ENCODE results near the gene LRP2. TPM values are rescaled to one million over a fixed set of nuclear protein-coding genes. Genes with fewer than 3 reads are reported as not detected.
"Not testable (repeated sequence)": the region's sequence is repeated elsewhere in the genome, so short reads cannot be mapped to it uniquely, and the experiment has no call there.

Gene LRP2
- not detected for polyA plus RNA-seq (2013, experiment 1 of 2)
- 0.05 TPM for polyA plus RNA-seq (2013, experiment 2 of 2)

DNA sequence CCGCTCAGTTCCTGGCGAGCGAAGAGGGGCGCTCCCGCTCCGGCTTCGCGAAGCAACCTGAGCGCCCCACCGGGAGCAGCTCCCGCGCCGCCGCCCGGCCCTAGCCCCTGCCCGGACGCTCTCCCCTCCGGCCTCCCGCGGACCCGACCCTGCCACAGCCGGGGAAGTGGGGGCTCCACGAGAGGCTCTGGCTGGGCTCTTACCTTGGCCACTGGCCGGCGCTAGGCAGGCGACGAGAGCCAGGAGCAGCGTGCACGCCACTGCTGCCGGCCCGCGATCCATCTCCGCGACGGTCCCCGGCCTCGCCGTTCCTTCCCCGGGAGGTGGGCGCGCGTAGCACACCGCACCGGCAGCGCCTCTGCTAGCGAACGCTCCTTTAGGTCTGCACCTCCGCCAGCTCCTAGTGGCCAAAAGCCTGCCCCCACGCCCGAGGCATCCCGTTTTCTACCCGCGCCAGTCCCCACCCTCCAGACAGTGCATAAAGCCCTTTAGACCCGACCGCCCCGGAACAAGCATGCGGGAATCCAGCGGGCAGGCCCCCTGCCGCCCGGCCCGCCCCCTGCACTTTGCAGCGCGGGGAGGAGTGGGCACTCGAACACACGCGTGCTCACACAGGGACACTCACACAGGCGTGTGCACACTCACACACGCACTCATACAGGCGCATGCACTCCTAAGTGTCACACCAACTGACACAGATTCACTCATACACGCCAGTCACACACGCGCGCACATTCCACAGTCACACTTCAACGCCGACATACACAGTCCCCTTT, at the start of gene LRP2:
Gene LRP2, minus strand, starts transcription at position 417 of the 776 bp plus-strand sequence. Its CDS starts 135 bp downstream, at position 282.
- Histone ChIP-seq H3K4me1 (ENCODE audit: control insufficient read depth, insufficient read depth, low read depth, low read length) (peaks cover 29% of the 10 kb centered on the region), H3K9ac (ENCODE audit: low read length) (no peak within 1 kb of the TSS), H3K36me3 (ENCODE audit: control insufficient read depth in 1 of 2, insufficient read depth in 2 of 2, low read depth in 1 of 2, low read length in 2 of 2) (no peaks in the 10 kb centered on the region), H3K27ac (ENCODE audit: low read length, poor library complexity, severe bottlenecking) (no peak within 1 kb of the TSS), H3K18ac (ENCODE audit: low read depth in 1 of 2, low read length in 2 of 2) (no peak within 1 kb of the TSS), H3K9me3 (ENCODE audit: control insufficient read depth, low read length) (no peaks in the 10 kb centered on the region), H2BK12ac (ENCODE audit: low read length in 2 of 2) (no peak within 1 kb of the TSS), H2BK120ac (ENCODE audit: low read depth, low read length) (no peak within 1 kb of the TSS), H3K14ac (ENCODE audit: low read length in 2 of 2) (no peak within 1 kb of the TSS), H4K91ac (ENCODE audit: low read length) (no peak within 1 kb of the TSS), H3K23ac (ENCODE audit: low read length in 2 of 2) (peak within 1 kb of the TSS in 1 of 2 experiments; percentile 48), H3K27me3 (ENCODE audit: control insufficient read depth in 1 of 2, insufficient read depth in 1 of 2, low read length in 2 of 2) (peaks cover 40 to 74% of the 10 kb centered on the region in 2 experiments), H2AK5ac (ENCODE audit: low read length, severe bottlenecking) (no peak within 1 kb of the TSS), H3K4me3 (ENCODE audit: insufficient read depth in 1 of 2, low read depth in 1 of 2, low read length in 2 of 2) (peak within 1 kb of the TSS; percentile 56 to 73), H3K79me1 (replicated peaks; ENCODE audit: low read length, poor library complexity, severe bottlenecking) (no peaks in the 10 kb centered on the region), H4K8ac (ENCODE audit: low read length) (no peak within 1 kb of the TSS), H2AFZ (ENCODE audit: low read depth, low read length) (no peak within 1 kb of the TSS), H3K4ac (ENCODE audit: low read depth in 1 of 2, low read length in 2 of 2) (no peak within 1 kb of the TSS), H2BK5ac (ENCODE audit: low read depth, low read length, poor library complexity, severe bottlenecking) (no peak within 1 kb of the TSS), H3K4me2 (ENCODE audit: low read length, poor library complexity, severe bottlenecking) (peak within 1 kb of the TSS; percentile 84), H2BK15ac (ENCODE audit: low read depth, poor library complexity, severe bottlenecking) (peak within 1 kb of the TSS; percentile 49)
- DNase-seq = peak; percentile 15
- WGBS = 2% methylated on average over 71 of the region's 75 CpGs

DNA sequence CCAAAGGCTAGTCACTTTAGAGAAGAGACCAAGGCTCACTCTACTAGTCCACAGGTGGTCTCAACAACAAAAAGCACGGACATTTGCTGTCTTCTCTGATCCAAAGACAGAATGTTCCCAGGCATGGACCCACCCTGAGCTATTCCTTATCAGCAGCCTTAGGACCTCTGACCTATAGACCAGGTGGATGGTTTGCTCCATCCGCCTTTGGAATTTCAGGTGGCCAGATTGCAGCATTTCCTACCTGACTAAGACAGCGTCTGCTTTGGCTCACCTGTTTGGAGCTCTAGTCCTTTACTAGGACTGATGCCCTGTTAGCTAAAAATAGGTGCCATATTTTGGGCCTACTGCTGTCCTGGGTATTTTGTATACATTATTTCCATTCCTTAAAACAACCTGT, 44.6 kb upstream of the LRP2 start:
- Histone ChIP-seq H2BK5ac (ENCODE audit: low read depth, low read length, poor library complexity, severe bottlenecking) (no peak overlapping the region), H3K14ac (ENCODE audit: low read length in 2 of 2) (no peak overlapping the region), H2BK15ac (ENCODE audit: low read depth, poor library complexity, severe bottlenecking) (no peak overlapping the region), H3K27ac (ENCODE audit: low read length, poor library complexity, severe bottlenecking) (no peak overlapping the region), H3K4ac (ENCODE audit: low read depth in 1 of 2, low read length in 2 of 2) (no peak overlapping the region), H3K9me3 (ENCODE audit: control insufficient read depth, low read length) (no peaks in the 10 kb centered on the region), H3K79me1 (replicated peaks; ENCODE audit: low read length, poor library complexity, severe bottlenecking) (no peaks in the 10 kb centered on the region), H2BK120ac (ENCODE audit: low read depth, low read length) (no peak overlapping the region), H3K36me3 (ENCODE audit: control insufficient read depth in 1 of 2, insufficient read depth in 2 of 2, low read depth in 1 of 2, low read length in 2 of 2) (no peaks in the 10 kb centered on the region), H3K4me3 (ENCODE audit: insufficient read depth in 1 of 2, low read depth in 1 of 2, low read length in 2 of 2) (no peak overlapping the region), H3K9ac (ENCODE audit: low read length) (no peak overlapping the region), H3K27me3 (ENCODE audit: control insufficient read depth in 1 of 2, insufficient read depth in 1 of 2, low read length in 2 of 2) (peaks cover 3 to 5% of the 10 kb centered on the region in 2 experiments), H3K4me2 (ENCODE audit: low read length, poor library complexity, severe bottlenecking) (no peak overlapping the region), H4K8ac (ENCODE audit: low read length) (no peak overlapping the region), H4K91ac (ENCODE audit: low read length) (no peak overlapping the region), H2AK5ac (ENCODE audit: low read length, severe bottlenecking) (no peak overlapping the region), H2AFZ (ENCODE audit: low read depth, low read length) (no peak overlapping the region), H3K23ac (ENCODE audit: low read length in 2 of 2) (no peak overlapping the region), H3K4me1 (ENCODE audit: control insufficient read depth, insufficient read depth, low read depth, low read length) (no peaks in the 10 kb centered on the region), H2BK12ac (ENCODE audit: low read length in 2 of 2) (no peak overlapping the region), H3K18ac (ENCODE audit: low read depth in 1 of 2, low read length in 2 of 2) (no peak overlapping the region)
- no peak for DNase-seq
- 79% methylated on average over 2 of the region's 3 CpGs for WGBS

DNA sequence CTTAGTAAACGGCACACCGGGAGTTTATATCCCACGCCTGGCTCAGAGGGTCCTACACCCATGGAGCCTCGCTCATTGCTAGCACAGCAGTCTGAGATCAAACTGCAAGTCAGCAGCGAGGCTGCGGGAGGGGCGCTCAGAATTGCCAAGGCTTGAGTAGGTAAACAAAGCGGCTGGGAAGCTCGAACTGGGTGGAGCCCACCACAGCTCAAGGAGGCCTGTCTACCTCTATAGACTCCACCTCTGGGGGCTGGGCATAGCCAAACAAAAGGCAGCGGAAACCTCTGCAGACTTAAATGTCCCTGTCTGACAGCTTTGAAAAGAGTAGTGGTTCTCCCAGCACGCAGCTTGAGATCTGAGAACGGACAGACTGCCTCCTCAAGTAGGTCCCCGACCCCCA, 37.2 kb upstream of the LRP2 start:
- not testable (repeated sequence) for H2BK12ac ChIP-seq (ENCODE audit: low read length in 2 of 2); H3K79me1 ChIP-seq (replicated peaks; ENCODE audit: low read length, poor library complexity, severe bottlenecking); H4K8ac ChIP-seq (ENCODE audit: low read length); H3K18ac ChIP-seq (ENCODE audit: low read depth in 1 of 2, low read length in 2 of 2); H4K91ac ChIP-seq (ENCODE audit: low read length); H3K4me1 ChIP-seq (ENCODE audit: control insufficient read depth, insufficient read depth, low read depth, low read length); H2AK5ac ChIP-seq (ENCODE audit: low read length, severe bottlenecking); H2BK5ac ChIP-seq (ENCODE audit: low read depth, low read length, poor library complexity, severe bottlenecking); H2BK15ac ChIP-seq (ENCODE audit: low read depth, poor library complexity, severe bottlenecking); H3K4me2 ChIP-seq (ENCODE audit: low read length, poor library complexity, severe bottlenecking); H3K27ac ChIP-seq (ENCODE audit: low read length, poor library complexity, severe bottlenecking); H3K4me3 ChIP-seq (ENCODE audit: insufficient read depth in 1 of 2, low read depth in 1 of 2, low read length in 2 of 2); H3K36me3 ChIP-seq (ENCODE audit: control insufficient read depth in 1 of 2, insufficient read depth in 2 of 2, low read depth in 1 of 2, low read length in 2 of 2); H3K9ac ChIP-seq (ENCODE audit: low read length); H2BK120ac ChIP-seq (ENCODE audit: low read depth, low read length); H3K9me3 ChIP-seq (ENCODE audit: control insufficient read depth, low read length); H3K14ac ChIP-seq (ENCODE audit: low read length in 2 of 2); DNase-seq; H3K23ac ChIP-seq (ENCODE audit: low read length in 2 of 2); H3K27me3 ChIP-seq (ENCODE audit: control insufficient read depth in 1 of 2, insufficient read depth in 1 of 2, low read length in 2 of 2); H2AFZ ChIP-seq (ENCODE audit: low read depth, low read length); H3K4ac ChIP-seq (ENCODE audit: low read depth in 1 of 2, low read length in 2 of 2)
- 88% methylated on average over 13 of the region's 13 CpGs for WGBS

DNA sequence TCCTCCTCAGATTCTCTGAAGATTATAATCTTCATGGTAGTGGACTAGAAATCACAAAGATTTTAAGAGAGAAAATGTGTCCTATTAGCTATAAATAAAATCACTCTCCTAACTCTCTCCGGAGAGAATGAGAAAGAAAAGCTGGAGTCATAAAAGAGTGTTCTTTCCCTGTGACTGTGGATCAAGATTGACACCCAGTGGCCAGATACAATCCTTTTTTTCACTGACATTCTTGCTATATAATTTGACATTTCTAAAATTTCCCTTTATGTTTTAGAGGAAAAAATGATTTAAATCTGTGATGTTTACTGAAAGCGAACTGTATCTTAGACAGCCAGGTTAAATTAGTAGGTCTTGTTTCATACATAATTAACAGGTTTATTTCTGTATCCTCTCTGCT, 35.4 kb upstream of the LRP2 start:
- Histone ChIP-seq H3K9me3 (ENCODE audit: control insufficient read depth, low read length) (no peaks in the 10 kb centered on the region), H2BK15ac (ENCODE audit: low read depth, poor library complexity, severe bottlenecking) (no peak overlapping the region), H3K18ac (ENCODE audit: low read depth in 1 of 2, low read length in 2 of 2) (no peak overlapping the region), H4K91ac (ENCODE audit: low read length) (no peak overlapping the region), H3K4me2 (ENCODE audit: low read length, poor library complexity, severe bottlenecking) (no peak overlapping the region), H2BK12ac (ENCODE audit: low read length in 2 of 2) (no peak overlapping the region), H3K14ac (ENCODE audit: low read length in 2 of 2) (no peak overlapping the region), H3K23ac (ENCODE audit: low read length in 2 of 2) (no peak overlapping the region), H3K36me3 (ENCODE audit: control insufficient read depth in 1 of 2, insufficient read depth in 2 of 2, low read depth in 1 of 2, low read length in 2 of 2) (no peaks in the 10 kb centered on the region), H3K9ac (ENCODE audit: low read length) (no peak overlapping the region), H3K27me3 (ENCODE audit: control insufficient read depth in 1 of 2, insufficient read depth in 1 of 2, low read length in 2 of 2) (peaks cover 4 to 10% of the 10 kb centered on the region in 2 experiments), H2AK5ac (ENCODE audit: low read length, severe bottlenecking) (no peak overlapping the region), H2BK120ac (ENCODE audit: low read depth, low read length) (no peak overlapping the region), H3K4me3 (ENCODE audit: insufficient read depth in 1 of 2, low read depth in 1 of 2, low read length in 2 of 2) (no peak overlapping the region), H3K27ac (ENCODE audit: low read length, poor library complexity, severe bottlenecking) (no peak overlapping the region), H2BK5ac (ENCODE audit: low read depth, low read length, poor library complexity, severe bottlenecking) (no peak overlapping the region), H3K4ac (ENCODE audit: low read depth in 1 of 2, low read length in 2 of 2) (no peak overlapping the region), H2AFZ (ENCODE audit: low read depth, low read length) (no peak overlapping the region), H4K8ac (ENCODE audit: low read length) (no peak overlapping the region), H3K79me1 (replicated peaks; ENCODE audit: low read length, poor library complexity, severe bottlenecking) (no peaks in the 10 kb centered on the region), H3K4me1 (ENCODE audit: control insufficient read depth, insufficient read depth, low read depth, low read length) (no peaks in the 10 kb centered on the region)
- whole genome bisulfite sequencing = no CpG with 5 or more reads among the region's 2 CpGs
- peak; percentile 1 for DNase-seq
